GM18520 (cell line): Measurements from ENCODE around the gene SPOUT1.
"Not testable (repeated sequence)": the region's sequence is repeated elsewhere in the genome, so short reads cannot be mapped to it uniquely, and the experiment has no call there.

Experiments used
- ATAC-seq: cut with Tn5 transposase; IDR thresholded peaks from one replicate; pipeline ENCODE4 v1.9.1; 2021; ENCODE audit not compliant: unreplicated experiment

Gene SPOUT1, protein sequence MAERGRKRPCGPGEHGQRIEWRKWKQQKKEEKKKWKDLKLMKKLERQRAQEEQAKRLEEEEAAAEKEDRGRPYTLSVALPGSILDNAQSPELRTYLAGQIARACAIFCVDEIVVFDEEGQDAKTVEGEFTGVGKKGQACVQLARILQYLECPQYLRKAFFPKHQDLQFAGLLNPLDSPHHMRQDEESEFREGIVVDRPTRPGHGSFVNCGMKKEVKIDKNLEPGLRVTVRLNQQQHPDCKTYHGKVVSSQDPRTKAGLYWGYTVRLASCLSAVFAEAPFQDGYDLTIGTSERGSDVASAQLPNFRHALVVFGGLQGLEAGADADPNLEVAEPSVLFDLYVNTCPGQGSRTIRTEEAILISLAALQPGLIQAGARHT

GRCh38 chr9:128829477-128830251 is at the start of gene SPOUT1:
TSS of gene SPOUT1 (minus strand) at chr9:128829794. CDS start at chr9:128829780, 14 bp downstream.
- peak; percentile 98 for ATAC-seq

GRCh38 chr9:128877852-128878251 is 48.3 kb upstream of the SPOUT1 start:
- no peak for ATAC-seq

DNA sequence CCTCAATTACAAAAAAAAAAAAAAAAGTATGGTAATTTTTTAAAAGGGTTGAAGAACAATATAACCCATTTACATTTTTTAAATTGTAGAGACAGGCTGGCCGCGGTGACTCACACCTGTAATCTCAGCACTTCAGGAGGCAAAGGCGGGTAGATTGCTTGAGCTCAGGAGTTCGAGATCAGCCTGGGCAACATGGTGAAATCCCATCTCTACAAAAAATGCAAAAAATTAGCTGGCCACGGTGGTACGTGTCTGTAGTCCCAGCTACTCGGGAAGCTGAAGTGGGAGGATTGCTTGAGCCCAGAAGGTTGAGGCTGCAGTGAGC is 41.3 kb upstream of the SPOUT1 start:
- not testable (repeated sequence) for ATAC-seq

DNA sequence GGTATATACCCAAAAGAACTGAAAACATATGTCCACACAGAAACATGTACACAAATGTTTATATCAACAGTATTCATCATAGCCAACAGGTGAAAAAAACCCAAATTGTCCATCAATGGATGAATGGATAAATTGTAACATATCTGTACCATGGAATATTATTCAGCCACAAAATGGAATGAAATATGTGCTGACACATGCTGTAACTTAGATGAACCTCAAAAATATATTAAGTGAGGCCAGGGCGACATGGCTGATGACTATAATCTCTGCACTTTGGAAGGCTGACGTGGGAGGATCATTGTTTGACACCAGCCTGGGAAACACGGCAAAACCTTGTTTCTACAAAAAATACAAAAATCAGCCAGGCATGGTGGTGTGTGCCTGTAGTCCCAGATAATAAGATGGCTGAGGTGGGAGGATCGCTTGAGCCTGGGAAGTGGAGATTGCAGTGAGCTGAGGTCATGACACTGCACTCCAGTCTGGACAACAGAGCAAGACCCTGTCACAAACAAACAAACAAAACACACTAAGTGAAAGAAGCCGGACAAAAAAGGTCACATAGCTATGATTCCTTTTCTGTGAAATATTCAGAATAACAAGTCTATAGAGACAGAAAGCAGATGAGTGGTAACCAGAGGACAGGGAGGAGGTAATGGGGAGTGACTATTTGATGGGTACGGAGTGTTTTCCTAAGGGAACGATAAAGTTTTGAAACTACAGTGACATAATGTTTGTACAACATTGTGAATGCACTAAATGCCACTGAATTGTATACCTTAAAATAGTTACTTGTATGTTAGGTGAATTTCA is 40.7 kb upstream of the SPOUT1 start:
- no peak for ATAC-seq

DNA sequence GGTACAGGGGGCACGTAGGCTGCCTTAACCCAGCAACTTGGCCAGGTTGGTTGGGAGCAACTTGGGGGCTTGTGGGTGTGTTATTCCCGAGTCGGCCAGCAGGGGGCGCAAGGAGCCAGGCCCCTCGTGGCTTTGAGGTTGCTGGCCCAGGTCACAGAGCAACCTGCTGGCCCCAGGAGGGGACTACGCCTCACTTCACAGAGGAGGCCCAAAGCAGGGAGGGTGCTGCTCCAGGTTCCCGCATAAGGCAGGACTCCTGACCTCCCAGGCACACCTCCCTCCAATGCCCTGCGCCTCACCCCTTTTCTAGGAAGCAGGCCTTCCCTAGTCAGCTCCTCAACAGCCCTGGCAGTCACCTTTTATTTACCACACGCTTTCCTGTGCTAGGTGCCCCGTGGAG is 34.1 kb upstream of the SPOUT1 start:
- ATAC-seq, result no peak

DNA sequence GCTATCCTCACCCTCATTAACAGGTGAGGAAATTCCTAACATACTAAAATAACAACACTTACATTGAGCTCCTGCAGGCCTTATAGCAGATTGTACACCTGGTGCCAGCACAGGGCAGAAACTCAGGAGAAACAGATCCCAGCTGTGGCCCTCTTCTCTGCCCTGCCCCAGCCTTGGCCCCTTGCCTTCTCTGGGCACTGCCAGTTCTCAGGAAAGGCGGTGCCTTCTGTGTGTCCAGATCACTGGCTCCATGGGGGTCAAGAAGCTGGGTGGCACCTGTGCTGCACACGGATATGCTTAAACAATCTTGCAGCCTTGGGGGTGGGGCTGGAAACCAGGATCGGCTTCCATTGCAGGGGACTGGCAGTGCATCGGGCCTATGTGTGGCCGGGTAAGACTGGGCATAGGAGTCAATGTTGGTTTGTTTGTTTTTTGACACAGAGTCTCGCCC is 32.8 kb upstream of the SPOUT1 start:
- no peak for ATAC-seq

DNA sequence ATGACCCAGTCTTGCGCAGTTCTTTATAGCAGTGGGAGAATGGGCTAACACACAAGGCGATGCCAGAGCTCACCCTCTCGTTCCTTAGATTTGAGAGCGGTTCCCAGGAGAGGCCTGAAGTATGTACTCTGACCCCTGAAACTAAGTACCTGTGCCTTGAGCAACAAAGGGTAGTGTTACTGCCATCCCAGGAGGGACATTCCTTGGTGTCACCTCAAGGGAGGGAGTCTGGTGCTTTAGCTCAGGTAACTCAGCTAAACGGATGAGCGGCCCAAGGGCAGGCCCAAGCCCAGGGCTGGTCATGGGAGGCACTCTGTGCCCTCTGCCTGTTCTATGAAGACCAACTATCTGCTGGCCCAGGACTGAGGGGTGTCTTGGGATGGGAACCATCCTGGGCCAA is 31.9 kb upstream of the SPOUT1 start:
- no peak for ATAC-seq

DNA sequence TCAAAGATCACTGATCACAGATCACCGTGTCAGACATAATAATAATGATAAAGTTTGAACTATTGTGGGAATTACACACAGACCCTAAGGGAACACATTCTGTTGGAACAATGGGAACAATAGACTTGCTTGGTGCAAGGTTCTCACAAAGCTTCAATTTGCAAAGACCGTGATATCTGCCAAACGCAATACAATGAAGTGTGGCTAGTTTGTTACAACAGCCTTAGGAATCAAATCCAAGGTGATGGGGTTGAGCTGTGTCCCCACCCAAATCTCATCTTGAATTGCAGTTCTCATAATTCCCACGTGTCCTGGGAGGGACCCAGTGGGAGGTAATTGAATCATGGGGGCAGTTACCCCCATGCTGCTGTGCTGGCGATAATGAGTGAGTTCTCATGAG is 31.3 kb upstream of the SPOUT1 start:
- no peak for ATAC-seq

- not testable (repeated sequence) for ATAC-seq
Observed at GRCh38 chr9:128858476-128858875, 28.9 kb upstream of the SPOUT1 start.

DNA sequence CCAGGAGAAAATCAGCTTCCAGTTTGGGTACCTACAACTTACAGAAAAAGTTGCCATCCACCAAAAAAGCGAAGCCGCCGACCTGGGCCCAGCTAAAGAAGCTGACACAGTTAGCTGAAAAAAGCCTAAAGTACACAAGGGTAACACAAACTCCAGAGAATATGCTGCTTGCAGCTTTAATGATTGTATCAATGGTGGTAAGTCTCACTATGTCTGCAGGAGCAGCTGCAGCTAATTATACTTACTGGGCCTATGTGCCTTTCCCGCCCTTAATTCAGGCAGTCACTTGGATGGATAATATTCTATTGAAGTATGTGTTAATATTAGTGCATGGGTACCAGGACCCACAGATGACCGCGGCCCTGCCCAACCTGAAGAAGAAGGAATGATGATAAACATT is 24.9 kb upstream of the SPOUT1 start:
- ATAC-seq, result not testable (repeated sequence)

DNA sequence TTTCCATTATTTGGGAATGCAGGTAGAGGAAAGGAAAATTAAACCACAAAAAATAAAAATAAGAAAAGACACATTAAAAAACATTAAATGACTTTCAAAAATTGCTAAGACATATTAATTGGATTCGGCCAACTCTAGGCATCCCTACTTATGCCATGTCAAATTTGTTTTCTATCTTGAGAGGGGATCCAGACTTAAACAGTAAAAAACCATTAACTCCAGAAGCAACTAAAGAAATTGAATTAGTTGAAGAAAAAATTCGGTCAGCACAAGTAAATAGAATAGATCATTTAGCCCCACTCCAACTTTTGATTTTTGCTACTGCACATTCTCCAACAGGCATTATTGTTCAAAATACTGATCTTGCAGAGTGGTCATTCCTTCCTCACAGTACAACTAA is 23.1 kb upstream of the SPOUT1 start:
- ATAC-seq, result not testable (repeated sequence)

DNA sequence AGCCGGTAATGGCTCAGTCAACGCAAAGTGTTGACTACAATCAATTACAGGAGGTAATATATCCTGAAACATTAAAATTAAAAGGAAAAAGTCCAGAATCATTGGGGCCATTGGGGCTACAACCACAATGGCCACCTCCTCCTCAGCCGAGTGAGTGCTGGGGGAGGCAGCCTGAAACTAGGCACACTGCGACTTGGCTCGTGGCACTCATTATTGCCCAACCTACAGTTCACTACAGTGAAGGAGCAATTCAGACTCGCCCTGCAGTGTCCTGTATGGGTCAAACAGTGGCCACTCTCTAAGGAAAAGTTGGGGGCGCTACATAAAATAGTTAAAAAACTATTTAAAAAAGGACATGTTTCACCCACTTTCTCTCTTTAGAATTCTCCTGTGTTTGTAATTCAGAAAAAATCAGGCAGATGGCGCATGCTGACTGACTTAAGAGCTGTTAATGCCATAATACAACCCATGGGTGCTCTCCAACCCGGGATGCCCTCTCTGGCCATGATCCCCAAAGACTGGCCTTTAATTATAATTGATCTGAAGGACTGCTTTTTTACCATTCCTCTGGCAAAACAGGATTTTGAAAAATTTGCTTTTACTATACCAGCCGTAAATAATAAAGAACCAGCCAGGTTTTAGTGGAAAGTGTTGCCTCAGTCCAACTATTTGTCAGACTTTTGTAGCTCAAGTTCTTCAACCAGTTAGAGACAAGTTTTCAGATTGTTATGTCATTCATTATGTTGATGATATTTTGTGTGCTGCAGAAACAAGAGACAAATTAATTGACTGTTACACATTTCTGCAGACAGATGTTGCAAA is 22.4 kb upstream of the SPOUT1 start:
- not testable (repeated sequence) for ATAC-seq

- ATAC-seq, result not testable (repeated sequence)
Observed at GRCh38 chr9:128851024-128851423, 21.4 kb upstream of the SPOUT1 start.

GRCh38 chr9:128847803-128848202 is 18.2 kb upstream of the SPOUT1 start:
- ATAC-seq, result no peak

DNA sequence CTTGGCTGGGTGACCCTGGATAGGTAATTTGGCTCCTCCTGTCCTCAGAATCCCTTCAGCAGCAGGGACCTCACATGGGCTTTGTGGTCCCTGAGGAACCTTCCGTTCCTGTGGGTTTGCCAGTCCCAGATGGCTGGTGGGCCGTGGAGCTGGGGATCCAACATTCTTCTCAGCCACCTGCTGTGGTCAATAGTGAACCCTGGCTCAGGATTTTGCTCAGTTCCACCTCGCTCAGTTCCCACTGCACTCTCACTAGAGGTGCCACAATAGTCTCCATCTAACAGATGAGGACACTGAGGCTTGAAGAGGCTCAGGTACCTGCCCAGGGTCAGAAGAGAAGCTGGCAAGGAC is 17.1 kb upstream of the SPOUT1 start:
- no peak for ATAC-seq

GRCh38 chr9:128845186-128845931 is 15.8 kb upstream of the SPOUT1 start:
- ATAC-seq, result no peak

- ATAC-seq, result not testable (repeated sequence)
Observed at GRCh38 chr9:128843171-128843570, 13.6 kb upstream of the SPOUT1 start.

GRCh38 chr9:128841694-128842492 is 12.3 kb upstream of the SPOUT1 start:
- no peak for ATAC-seq

GRCh38 chr9:128840524-128840923 is 10.9 kb upstream of the SPOUT1 start:
- no peak for ATAC-seq
